HepG2 (cell line): ENCODE data around the gene ZMYND19. TPM values are rescaled to one million over a fixed set of nuclear protein-coding genes. Genes with fewer than 3 reads are reported as not detected.
A peak's percentile ranks its signal among the peaks of the same experiment; 100 is the strongest.

Source experiments
- ATAC-seq: fragments of 200-7000 bp; cut with Tn5 transposase; 3 replicates; pipeline ENCODE4 v1.9.1; 2020; ENCODE audit warnings: mild to moderate bottlenecking, moderate library complexity
- BruUV-seq: library from RNA; stranded (reverse); fragments of 400-500 nt; replicated peaks from 2 replicates; lab custom pipeline; 2021; lab: Mats Ljungman, UMichigan
- CTCF ChIA-PET: fragments of 300-600 bp; formaldehyde crosslinking; extraction: SDS; loops from one replicate; lab custom pipeline; 2021; ENCODE audit warnings: low total read pairs, inconsistent platforms, low intra/inter-chr PET ratio; lab: Yijun Ruan, JAX
- POLR2A ChIA-PET: fragments of 350-600 bp; sonication (Branson Sonifier 250); formaldehyde crosslinking; loops from one replicate; lab custom pipeline; 2020; ENCODE audit warnings: antibody characterized with exemption, inconsistent platforms; lab: Yijun Ruan, JAX
- DNase-seq: peaks from one replicate; pipeline ENCODE4 v3.0.0-alpha.2; 2015; ENCODE audit warnings: low spot score
- FAIRE-seq: peaks from 3 replicates; lab custom pipeline; 2011; peaks lifted over from hg19 to GRCh38; lab: Jason Lieb, UNC
- H2AFZ ChIP-seq: one replicate; pipeline ENCODE4 v1.6.1; 2011; ENCODE audit warnings: low read length, inconsistent platforms
- H3K27ac ChIP-seq: fragments of 300-600 bp; 3 replicates; pipeline ENCODE4 v1.8.0; 2011; ENCODE audit warnings: mixed run types, mild to moderate bottlenecking, mixed read lengths, low read length, inconsistent platforms; ENCODE audit not compliant: insufficient read depth; ENCODE audit errors: extremely low read length
- H3K27me3 ChIP-seq, 2 experiments: fragments of 200-600 bp in 1 of 2; 2 replicates in 1 of 2; 3 replicates in 1 of 2; pipeline versions ENCODE4 v1.6.0 to v1.8.0; 2011; ENCODE audit warnings: low read length in 2 of 2, mild to moderate bottlenecking in 2 of 2, moderate library complexity in 2 of 2, inconsistent platforms in 1 of 2; ENCODE audit not compliant: insufficient read depth in 2 of 2, control insufficient read depth in 1 of 2
- H3K36me3 ChIP-seq, 2 experiments: fragments of 200-600 bp in 1 of 2; replicated peaks in 1 of 2; 2 replicates in 1 of 2; 3 replicates in 1 of 2; pipeline versions ENCODE4 v1.5.1 to v1.8.0; 2011; ENCODE audit warnings: low read length in 2 of 2, inconsistent platforms in 1 of 2; ENCODE audit not compliant: insufficient read depth in 2 of 2, control insufficient read depth in 1 of 2
- H3K4me1 ChIP-seq: 2 replicates; pipeline ENCODE4 v1.5.1; 2012; ENCODE audit warnings: low read length, inconsistent platforms; ENCODE audit not compliant: insufficient read depth
- H3K4me2 ChIP-seq: 2 replicates; pipeline ENCODE4 v1.6.0; 2011; ENCODE audit warnings: low read depth, low read length, inconsistent platforms
- H3K4me3 ChIP-seq, 3 experiments: fragments of 200-600 bp in 1 of 3; sonication (generic), shearing (Covaris generic) in 1 of 3; replicated peaks in 1 of 3; 2 replicates each; pipeline ENCODE4 v1.5.1; 2011 to 2016; ENCODE audit warnings: low read length in 3 of 3, inconsistent platforms in 2 of 3, low read depth in 2 of 3, mild to moderate bottlenecking in 2 of 3, control low read depth in 1 of 3, mixed read lengths in 1 of 3; ENCODE audit not compliant: insufficient read depth in 1 of 3
- H3K79me2 ChIP-seq: one replicate; pipeline ENCODE4 v1.6.1; 2011; ENCODE audit warnings: low read length, inconsistent platforms; ENCODE audit not compliant: insufficient read depth
- H3K9ac ChIP-seq: 2 replicates; pipeline ENCODE4 v1.6.0; 2011; ENCODE audit warnings: mild to moderate bottlenecking, low read depth, low read length, inconsistent platforms; ENCODE audit not compliant: insufficient read depth
- H3K9me3 ChIP-seq: 2 replicates; pipeline ENCODE4 v1.5.1; 2012; ENCODE audit warnings: mild to moderate bottlenecking, low read length
- H4K20me1 ChIP-seq: 2 replicates; pipeline ENCODE4 v1.6.0; 2011; ENCODE audit warnings: inconsistent platforms, mild to moderate bottlenecking, low read length, moderate library complexity; ENCODE audit not compliant: insufficient read depth
- BRCA1 ChIP-seq: sonication (generic); formaldehyde crosslinking; IDR thresholded peaks from 2 replicates; pipeline ENCODE4 v1.4.0; 2020; ENCODE audit warnings: missing genetic modification reagents
- CHD2 ChIP-seq: IDR thresholded peaks from 2 replicates; pipeline ENCODE4 v1.6.1; 2011; ENCODE audit warnings: low read depth, low read length, improper control_type of control experiment
- DNMT3B ChIP-seq: conservative IDR thresholded peaks from 2 replicates; pipeline ENCODE4 v1.6.1; 2016; ENCODE audit warnings: missing biosample characterization, control low read depth
- KAT7 ChIP-seq: IDR thresholded peaks from 2 replicates; pipeline ENCODE4 v1.6.1; 2018; ENCODE audit warnings: borderline replicate concordance, missing compliant biosample characterization
- SAP130 ChIP-seq: IDR thresholded peaks from 2 replicates; pipeline ENCODE4 v1.6.1; 2016; ENCODE audit warnings: low read depth
- SNAPC2 ChIP-seq: sonication (generic); formaldehyde crosslinking; IDR thresholded peaks from 2 replicates; pipeline ENCODE4 v1.8.1; 2022; ENCODE audit warnings: mild to moderate bottlenecking, missing genetic modification reagents
- YEATS2 ChIP-seq: sonication (generic); formaldehyde crosslinking; IDR thresholded peaks from 2 replicates; pipeline ENCODE4 v1.4.0; 2020; ENCODE audit warnings: missing genetic modification reagents, borderline replicate concordance
- ZNF788 ChIP-seq: sonication (generic); formaldehyde crosslinking; IDR thresholded peaks from 2 replicates; pipeline ENCODE4 v1.5.0; 2020; ENCODE audit warnings: mild to moderate bottlenecking, missing genetic modification reagents, borderline replicate concordance
- WGBS: methylation state at CpG from one replicate; pipeline ENCODE4 v1.1.6; 2017; ENCODE audit warnings: low lambda C conversion rate; 5-methylcytosine and 5-hydroxymethylcytosine counted together
- in situ Hi-C: cut with HindIII; loops from 2 replicates; pipeline ENCODE4 v1.10.0; 2017; ENCODE audit warnings: low pct_unique_long_range_greater_than_20kb; ENCODE audit not compliant: extremely low pct_ligation_motif_present
- intact Hi-C: fragments of 100-400 bp; cut with micrococcal nuclease; formaldehyde crosslinking; loops from one replicate; pipeline ENCODE4 v1.10.0; 2022; ENCODE audit not compliant: unreplicated experiment
- polyA plus RNA-seq, 8 experiments: library from polyadenylated mRNA; depleted of rRNA in 3 of 8; stranded (reverse) in 7 of 8; unstranded in 1 of 8; fragments of >200 nt; fragmentation: Illumina TruSeq in 4 of 8; extraction: Trizol in 4 of 8; gene quantifications; 2 replicates each; pipeline versions ENCODE4 v1.2.1 to v1.2.3, GENCODE V29; 2011 to 2016; ENCODE audit warnings: low read depth in 4 of 8, missing spikeins in 1 of 8, mixed read lengths in 1 of 8; ENCODE audit not compliant: insufficient read depth in 1 of 8
- total RNA-seq, 5 experiments: library from RNA; depleted of rRNA; stranded (reverse); fragments of >200 nt; fragmentation: Illumina TruSeq; extraction: Trizol; gene quantifications; 2 replicates each; pipeline ENCODE4 v1.2.3, GENCODE V29; 2016; ENCODE audit warnings: low read depth in 1 of 5
- TF ChIP-seq, protein P1 (sequence below): sonication (generic); formaldehyde crosslinking; IDR thresholded peaks from 2 replicates; pipeline ENCODE4 v1.8.1; 2023; ENCODE audit warnings: missing genetic modification reagents, mild to moderate bottlenecking, borderline replicate concordance
- TF ChIP-seq, protein P2 (sequence below), 2 experiments: sonication (generic) in 1 of 2; formaldehyde crosslinking in 1 of 2; IDR thresholded peaks; 2 replicates each; pipeline versions ENCODE4 v1.5.1 to v1.6.1; 2011 to 2020; ENCODE audit warnings: borderline replicate concordance in 1 of 2, low read depth in 1 of 2, low read length in 1 of 2, mild to moderate bottlenecking in 1 of 2, missing genetic modification reagents in 1 of 2, moderate library complexity in 1 of 2
- TF ChIP-seq, protein P3 (sequence below): sonication (generic); formaldehyde crosslinking; IDR thresholded peaks from 2 replicates; pipeline ENCODE4 v1.8.0; 2022; ENCODE audit warnings: mild to moderate bottlenecking, missing genetic modification reagents, borderline replicate concordance
- TF ChIP-seq, protein P4 (sequence below): sonication (generic); formaldehyde crosslinking; IDR thresholded peaks from 2 replicates; pipeline ENCODE4 v1.5.0; 2020; ENCODE audit warnings: missing genetic modification reagents
- TF ChIP-seq, protein P5 (sequence below): sonication (generic); formaldehyde crosslinking; IDR thresholded peaks from 2 replicates; pipeline ENCODE4 v1.5.0; 2020; ENCODE audit warnings: mild to moderate bottlenecking, low read depth, missing genetic modification reagents, borderline replicate concordance
- TF ChIP-seq, protein P6 (sequence below): sonication (generic); formaldehyde crosslinking; IDR thresholded peaks from 2 replicates; pipeline ENCODE4 v1.4.0; 2020; ENCODE audit warnings: missing genetic modification reagents, borderline replicate concordance

The ZMYND19 gene
- total and polyA plus RNA-seq, 2 of the 13 experiments (the other 11 are each of a cell fraction or from before 2014, with no cell fraction given) = 21.3 to 38.7 TPM

DNA sequence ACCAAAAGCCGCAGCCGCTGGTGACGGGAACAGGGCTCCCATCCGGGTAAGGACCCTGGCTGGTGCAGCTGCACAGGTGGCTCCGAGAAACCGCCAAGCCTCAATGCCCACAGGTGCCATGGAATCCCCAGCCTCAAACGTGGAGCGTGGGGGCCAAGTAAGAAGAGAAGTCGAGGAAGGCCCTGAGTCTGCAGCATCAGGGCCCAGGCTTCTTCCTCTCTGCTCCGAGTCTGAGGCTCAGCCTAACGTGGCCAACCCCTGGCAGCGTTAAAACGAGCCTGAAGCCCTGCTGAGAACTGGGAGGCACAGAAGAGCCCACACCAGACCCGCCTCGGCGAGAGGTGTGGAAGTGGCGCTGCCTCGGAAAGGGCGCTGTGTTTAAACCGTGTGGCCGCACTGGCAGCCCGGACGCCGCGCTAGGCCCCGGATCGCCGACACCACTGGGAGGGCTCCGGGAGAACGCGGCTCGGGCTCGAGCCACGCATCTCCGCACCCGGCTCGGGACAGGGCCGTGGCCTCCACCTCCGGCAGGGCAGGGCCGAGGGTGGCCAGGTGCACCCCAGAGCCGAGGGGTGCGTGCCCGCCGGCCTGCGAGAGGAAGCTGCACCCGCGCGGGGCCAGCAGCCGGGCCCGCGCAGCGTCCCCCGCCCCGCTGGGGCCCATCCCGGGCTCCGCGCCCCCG is 730 bp downstream of the ZMYND19 start (continued):
- TF ChIP-seq, protein P1, sequence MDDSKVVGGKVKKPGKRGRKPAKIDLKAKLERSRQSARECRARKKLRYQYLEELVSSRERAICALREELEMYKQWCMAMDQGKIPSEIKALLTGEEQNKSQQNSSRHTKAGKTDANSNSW (CRISPR knock-in tag) = no peak

DNA sequence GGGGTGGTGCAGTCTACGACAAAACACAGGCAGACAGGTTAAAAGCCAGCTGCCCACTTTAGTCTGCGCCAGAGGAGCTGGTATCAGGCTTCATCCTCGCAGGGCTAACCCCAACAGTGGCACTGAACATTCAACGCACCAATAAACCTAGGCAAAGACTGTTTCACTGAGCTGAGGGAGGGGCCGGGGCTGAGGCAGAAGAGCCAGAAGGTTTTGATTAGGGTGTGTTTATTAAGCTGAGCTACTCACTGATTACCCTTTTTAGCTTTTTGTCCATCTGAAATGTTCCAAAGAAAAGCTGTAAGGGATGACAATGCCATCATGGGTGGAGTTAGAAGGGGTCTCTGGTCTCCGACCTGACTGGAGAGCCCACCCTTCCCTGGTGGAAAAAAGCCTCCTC is 1.4 kb downstream of the ZMYND19 start:
- intact Hi-C loops = no loop called here
- Histone ChIP-seq H3K4me2 (peak overlapping the region; percentile 87), H3K36me3 (peaks cover 17 to 42% of the 10 kb centered on the region in 2 experiments), H3K9ac (peak overlapping the region; percentile 82), H4K20me1 (no peaks in the 10 kb centered on the region), H3K27ac (no peak overlapping the region), H3K9me3 (no peaks in the 10 kb centered on the region), H3K4me1 (peaks cover 41% of the 10 kb centered on the region), H3K79me2 (peaks cover 19% of the 10 kb centered on the region), H2AFZ (no peak overlapping the region), H3K27me3 (no peaks in the 10 kb centered on the region), H3K4me3 (peak overlapping the region; percentile 74 to 90 (median 83); a peak in 5 of 6 replicates)
- DNase-seq (no peak), FAIRE-seq (no peak), ATAC-seq (no peak)
- in situ Hi-C loops = no loop called here
- WGBS = 89% methylated on average over 5 of the region's 6 CpGs
- TSS peak; percentile 62 for BruUV-seq
- POLR2A ChIA-PET = interaction anchor here (1.5 to 1.8 kb wide), 2 partner anchors 10 to 16 kb away, joined by 4 to 7 read pairs; partner anchors contain the start of genes ARRDC1 and DPH7
- CTCF ChIA-PET = no interaction called here
- TF ChIP-seq DNMT3B = no peak
- no peak for TF ChIP-seq YEATS2
- no peak for TF ChIP-seq SNAPC2 (CRISPR knock-in tag)
- TF ChIP-seq ZNF788 (CRISPR knock-in tag) = no peak
- TF ChIP-seq, protein P2, sequence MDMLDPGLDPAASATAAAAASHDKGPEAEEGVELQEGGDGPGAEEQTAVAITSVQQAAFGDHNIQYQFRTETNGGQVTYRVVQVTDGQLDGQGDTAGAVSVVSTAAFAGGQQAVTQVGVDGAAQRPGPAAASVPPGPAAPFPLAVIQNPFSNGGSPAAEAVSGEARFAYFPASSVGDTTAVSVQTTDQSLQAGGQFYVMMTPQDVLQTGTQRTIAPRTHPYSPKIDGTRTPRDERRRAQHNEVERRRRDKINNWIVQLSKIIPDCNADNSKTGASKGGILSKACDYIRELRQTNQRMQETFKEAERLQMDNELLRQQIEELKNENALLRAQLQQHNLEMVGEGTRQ (IDR thresholded peaks at IDR 0.05; ENCODE audit: low read depth, low read length) = no peak
- TF ChIP-seq, protein P2 (CRISPR knock-in tag; IDR thresholded peaks at IDR 0.05; ENCODE audit: borderline replicate concordance) = no peak
- TF ChIP-seq, protein P3, sequence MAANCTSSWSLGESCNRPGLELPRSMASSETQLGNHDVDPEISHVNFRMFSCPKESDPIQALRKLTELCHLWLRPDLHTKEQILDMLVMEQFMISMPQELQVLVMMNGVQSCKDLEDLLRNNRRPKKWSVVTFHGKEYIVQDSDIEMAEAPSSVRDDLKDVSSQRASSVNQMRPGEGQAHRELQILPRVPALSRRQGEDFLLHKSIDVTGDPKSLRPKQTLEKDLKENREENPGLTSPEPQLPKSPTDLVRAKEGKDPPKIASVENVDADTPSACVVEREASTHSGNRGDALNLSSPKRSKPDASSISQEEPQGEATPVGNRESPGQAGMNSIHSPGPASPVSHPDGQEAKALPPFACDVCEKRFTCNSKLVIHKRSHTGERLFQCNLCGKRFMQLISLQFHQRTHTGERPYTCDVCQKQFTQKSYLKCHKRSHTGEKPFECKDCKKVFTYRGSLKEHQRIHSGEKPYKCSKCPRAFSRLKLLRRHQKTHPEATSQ (CRISPR knock-in tag) = no peak
- TF ChIP-seq KAT7 (CRISPR knock-in tag) = no peak
- TF ChIP-seq, protein P4, sequence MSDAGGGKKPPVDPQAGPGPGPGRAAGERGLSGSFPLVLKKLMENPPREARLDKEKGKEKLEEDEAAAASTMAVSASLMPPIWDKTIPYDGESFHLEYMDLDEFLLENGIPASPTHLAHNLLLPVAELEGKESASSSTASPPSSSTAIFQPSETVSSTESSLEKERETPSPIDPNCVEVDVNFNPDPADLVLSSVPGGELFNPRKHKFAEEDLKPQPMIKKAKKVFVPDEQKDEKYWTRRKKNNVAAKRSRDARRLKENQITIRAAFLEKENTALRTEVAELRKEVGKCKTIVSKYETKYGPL (CRISPR knock-in tag) = no peak
- no peak for TF ChIP-seq BRCA1 (CRISPR knock-in tag)
- TF ChIP-seq, protein P5, sequence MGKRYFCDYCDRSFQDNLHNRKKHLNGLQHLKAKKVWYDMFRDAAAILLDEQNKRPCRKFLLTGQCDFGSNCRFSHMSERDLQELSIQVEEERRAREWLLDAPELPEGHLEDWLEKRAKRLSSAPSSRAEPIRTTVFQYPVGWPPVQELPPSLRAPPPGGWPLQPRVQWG (CRISPR knock-in tag) = no peak
- TF ChIP-seq CHD2 = no peak
- TF ChIP-seq, protein P6, sequence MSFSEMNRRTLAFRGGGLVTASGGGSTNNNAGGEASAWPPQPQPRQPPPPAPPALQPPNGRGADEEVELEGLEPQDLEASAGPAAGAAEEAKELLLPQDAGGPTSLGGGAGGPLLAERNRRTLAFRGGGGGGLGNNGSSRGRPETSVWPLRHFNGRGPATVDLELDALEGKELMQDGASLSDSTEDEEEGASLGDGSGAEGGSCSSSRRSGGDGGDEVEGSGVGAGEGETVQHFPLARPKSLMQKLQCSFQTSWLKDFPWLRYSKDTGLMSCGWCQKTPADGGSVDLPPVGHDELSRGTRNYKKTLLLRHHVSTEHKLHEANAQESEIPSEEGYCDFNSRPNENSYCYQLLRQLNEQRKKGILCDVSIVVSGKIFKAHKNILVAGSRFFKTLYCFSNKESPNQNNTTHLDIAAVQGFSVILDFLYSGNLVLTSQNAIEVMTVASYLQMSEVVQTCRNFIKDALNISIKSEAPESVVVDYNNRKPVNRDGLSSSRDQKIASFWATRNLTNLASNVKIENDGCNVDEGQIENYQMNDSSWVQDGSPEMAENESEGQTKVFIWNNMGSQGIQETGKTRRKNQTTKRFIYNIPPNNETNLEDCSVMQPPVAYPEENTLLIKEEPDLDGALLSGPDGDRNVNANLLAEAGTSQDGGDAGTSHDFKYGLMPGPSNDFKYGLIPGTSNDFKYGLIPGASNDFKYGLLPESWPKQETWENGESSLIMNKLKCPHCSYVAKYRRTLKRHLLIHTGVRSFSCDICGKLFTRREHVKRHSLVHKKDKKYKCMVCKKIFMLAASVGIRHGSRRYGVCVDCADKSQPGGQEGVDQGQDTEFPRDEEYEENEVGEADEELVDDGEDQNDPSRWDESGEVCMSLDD (CRISPR knock-in tag) = no peak
- TF ChIP-seq SAP130 (CRISPR knock-in tag) = no peak
